ENCODE measurements around the gene RRP9.
"Not testable (repeated sequence)": the region's sequence is repeated elsewhere in the genome, so short reads cannot be mapped to it uniquely, and the experiment has no call there.

RRP9 gene

DNA sequence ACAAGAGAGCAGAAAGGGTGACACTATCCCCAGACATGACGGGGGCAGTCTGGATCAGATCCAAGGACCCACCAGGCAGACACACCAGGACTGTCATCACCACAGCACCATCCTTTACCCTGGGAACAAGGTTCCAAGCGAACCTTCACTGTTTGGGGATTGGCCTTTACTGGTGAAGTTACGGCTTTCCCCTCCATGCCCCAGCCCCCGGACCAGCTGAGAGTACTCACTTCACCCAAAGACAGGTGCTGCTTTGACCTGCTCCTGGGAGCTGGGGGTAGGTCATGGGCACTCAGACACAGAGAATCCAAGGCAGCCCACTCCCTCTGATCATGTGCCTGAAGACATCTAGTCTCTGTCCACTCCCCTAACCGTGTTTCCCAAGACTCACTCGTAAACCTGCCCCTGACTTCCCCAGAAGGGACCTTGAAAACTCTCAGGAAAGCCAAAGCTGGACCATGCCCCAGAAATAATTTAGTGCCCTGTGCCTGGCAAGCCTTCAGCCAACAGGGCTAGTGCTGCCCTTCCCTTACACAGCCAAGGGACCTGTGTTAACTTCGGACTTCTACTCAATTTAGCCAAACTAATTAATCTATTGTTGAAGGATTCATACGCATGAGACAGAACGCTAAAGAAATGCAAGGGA is 2.8 kb downstream of the RRP9 start:
- no peak for DNase-seq (ENCODE audit: low spot score)

DNA sequence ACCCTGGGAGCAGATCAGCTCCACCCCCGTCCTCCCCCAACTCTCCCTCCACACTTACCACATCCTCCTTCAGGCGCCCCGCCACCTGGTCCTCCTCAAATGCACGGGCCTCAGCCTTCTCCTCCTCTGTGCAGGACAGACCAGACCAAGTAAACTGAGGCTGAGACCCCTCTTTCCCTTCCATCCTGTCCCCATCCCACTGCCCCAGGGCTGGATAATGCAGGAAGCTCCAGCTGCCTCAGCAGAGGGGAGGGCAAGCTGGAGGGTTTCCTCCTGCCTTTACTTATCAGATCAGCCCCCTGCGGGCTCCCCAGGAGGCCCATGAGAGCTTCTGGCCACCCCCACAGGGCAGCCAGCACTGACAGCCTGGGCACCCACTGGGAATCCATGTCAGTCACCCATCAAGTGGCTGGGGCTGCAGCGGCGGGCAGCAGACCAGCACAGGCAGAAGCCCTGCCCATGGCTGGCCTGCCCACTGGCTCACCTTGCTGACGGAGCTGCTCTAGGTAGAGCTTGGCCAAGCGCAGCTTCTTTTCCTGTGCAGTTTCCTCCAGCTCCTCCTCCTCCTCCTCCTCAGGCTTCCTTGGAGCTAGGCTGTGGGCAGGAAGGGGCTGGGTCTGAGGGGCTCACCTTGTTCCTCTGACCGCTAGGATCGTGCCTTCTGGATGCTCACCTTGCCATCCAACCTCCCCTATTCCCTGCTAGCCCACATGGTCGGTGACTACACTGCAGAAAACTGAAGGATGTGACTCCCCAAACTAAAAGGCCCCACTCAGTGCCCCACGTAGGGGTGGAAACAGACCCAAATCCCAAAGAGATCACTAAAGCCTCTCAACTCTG is 3.9 kb downstream of the RRP9 start:
- DNase-seq (ENCODE audit: low spot score), result no peak

- no peak for DNase-seq (ENCODE audit: low spot score)
Observed at GRCh38 chr3:51937014-51937413, 4.7 kb downstream of the RRP9 start.

- no peak for DNase-seq (ENCODE audit: low spot score)
Observed at GRCh38 chr3:51935886-51936755, 5.6 kb downstream of the RRP9 start.

- no peak for DNase-seq (ENCODE audit: low spot score)
Observed at GRCh38 chr3:51934991-51935885, 6.5 kb downstream of the RRP9 start.

DNA sequence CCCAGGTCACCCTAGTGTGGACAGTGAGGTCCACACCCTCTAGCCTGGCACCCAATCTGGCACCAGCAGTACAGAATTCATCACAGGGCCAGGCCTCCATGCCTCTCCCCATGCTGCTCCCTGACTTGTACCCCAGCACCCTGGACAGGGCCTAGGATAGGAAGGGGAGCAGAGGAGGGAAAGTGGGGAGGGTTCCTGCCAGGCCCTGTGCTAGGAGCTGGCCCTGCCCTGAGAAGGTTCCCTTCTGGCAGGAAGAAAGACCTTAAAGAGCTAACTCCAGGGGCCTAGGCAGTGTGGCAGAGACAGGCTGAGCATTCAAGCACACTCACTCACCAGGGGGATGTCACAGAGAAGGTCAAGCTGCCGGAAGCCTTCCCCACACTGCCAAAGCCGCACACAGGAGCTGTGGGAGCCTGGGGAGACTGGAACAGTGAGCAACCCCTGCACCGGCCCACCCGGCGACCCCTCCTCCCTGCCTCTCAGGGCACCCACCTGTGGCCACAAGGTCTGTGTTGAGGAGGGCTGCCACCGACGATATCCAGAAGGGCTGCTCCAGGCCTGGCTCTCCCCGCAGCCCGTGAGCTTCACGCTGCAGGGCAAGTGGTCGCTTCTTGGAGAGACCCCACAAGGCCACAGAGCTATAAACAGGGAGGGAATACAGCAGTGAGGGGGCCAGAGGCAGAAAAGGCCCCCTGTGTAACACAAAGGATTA is 7.4 kb downstream of the RRP9 start:
- no peak for DNase-seq (ENCODE audit: low spot score)

- DNase-seq (ENCODE audit: low spot score), result no peak
Observed at GRCh38 chr3:51933471-51934138, 8.1 kb downstream of the RRP9 start.

DNA sequence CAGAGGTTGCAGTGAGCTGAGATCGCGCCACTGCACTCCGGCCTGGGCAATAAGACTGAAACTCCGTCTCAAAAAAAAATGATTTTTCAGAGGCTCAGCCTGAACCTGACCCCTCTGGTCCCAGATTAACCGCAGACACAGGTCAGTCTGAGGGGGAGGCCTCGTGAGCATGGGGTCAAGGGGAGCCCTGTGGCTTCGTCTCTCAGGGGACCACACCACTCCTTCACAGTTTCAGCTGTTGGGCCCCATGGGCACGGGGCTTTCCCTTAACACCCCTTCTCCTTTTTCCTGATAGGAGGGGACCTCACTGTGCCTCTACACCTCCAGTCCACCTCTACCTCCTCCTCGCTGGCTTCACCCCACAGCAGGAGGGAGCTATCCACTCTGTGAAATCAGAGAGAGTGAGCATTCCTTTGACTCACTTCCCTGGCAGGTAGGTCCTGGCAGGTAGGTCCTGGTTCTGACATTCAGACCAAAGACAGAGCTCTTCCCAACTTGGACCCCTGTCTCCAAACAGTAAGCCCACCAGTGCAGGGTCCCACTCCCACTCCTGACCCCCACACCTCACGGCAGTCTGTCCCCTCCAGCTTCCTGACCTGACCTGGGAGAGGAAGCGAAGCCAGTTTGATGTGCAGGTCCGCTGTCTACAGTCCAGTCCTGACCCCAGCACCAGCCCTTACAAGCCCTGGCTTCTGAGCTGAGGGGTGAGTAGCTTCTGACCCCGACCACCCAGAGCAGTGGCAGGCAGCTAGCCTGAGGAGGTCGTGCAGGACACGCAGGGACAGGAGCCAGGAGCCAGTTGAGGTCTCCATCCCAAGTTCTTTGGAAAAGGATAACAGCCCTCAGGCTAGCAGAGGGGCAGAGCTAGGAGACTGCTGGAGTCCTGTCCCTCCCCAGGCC is 9.0 kb downstream of the RRP9 start:
- DNase-seq (ENCODE audit: low spot score), result no peak

GRCh38 chr3:51931756-51932155 is 9.9 kb downstream of the RRP9 start:
- no peak for DNase-seq (ENCODE audit: low spot score)

GRCh38 chr3:51930439-51930838 is 11.3 kb downstream of the RRP9 start:
- DNase-seq (ENCODE audit: low spot score), result no peak

GRCh38 chr3:51929420-51930003 is 12.2 kb downstream of the RRP9 start:
- DNase-seq (ENCODE audit: low spot score), result no peak

- not testable (repeated sequence) for DNase-seq (ENCODE audit: low spot score)
Observed at GRCh38 chr3:51928981-51929380, 12.7 kb downstream of the RRP9 start.

DNA sequence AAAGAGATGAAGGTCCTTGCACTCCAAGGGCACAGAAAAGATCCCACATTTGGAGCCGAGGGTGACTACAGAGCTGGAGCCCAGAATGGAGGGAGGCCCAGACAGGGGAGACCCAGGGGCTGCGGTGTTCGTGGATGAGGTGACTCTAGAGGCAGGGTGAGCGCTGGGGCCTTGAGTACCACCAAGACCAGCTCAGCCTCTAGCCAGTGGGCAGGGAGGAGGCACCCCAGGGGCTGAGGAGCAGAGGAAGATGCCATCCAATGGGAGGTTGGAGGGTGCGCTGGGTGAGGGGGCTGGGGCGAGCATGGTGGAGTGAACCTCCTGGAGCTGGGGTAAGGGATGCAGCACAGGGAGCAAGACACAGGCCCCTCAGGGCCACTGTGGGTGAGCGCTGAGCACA is 13.3 kb downstream of the RRP9 start:
- no peak for DNase-seq (ENCODE audit: low spot score)

DNA sequence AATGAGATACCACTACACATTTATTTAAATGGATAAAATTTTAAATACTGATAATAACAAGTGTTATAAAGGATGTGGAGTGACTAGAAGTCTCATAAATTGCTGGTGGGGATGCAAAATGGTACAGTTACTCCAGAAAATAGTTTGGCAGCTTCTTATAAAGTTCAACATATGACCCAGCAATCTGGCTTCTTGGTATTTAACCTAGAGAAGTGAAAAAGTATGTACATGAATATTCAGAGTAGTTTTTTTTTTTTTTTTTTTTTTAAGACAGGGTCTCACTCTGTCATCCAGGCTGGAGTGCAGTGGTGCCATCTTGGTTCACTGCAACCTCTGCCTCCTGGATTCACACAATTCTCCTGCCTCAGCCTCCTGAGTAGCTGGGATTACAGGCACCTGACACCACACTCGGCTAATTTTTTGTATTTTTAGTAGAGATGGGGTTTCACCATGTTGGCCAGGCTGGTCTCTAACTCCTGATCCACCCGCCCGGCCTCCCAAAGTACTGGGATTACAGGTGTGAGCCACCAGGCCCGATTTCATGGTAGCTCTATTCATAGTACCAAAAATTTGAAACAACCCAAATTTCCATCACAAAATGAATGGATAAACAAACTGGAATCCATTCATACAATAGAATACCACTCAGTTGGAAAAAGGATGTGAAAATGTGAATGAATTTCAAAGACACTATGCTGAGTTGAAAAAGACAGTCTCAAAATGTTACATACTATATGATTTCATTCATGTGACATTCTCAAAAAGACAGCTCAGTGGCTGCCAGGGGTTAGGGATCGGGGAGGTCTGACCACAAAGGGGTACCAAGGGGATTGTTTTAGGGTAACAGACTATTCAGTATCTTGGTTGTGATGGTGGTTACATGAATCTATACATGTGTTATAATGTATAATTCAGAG is 14.4 kb downstream of the RRP9 start:
- no peak for DNase-seq (ENCODE audit: low spot score)

- no peak for DNase-seq (ENCODE audit: low spot score)
Observed at GRCh38 chr3:51921081-51921578, 20.6 kb downstream of the RRP9 start.

GRCh38 chr3:51916418-51916817 is 25.3 kb downstream of the RRP9 start:
- no peak for DNase-seq (ENCODE audit: low spot score)

DNA sequence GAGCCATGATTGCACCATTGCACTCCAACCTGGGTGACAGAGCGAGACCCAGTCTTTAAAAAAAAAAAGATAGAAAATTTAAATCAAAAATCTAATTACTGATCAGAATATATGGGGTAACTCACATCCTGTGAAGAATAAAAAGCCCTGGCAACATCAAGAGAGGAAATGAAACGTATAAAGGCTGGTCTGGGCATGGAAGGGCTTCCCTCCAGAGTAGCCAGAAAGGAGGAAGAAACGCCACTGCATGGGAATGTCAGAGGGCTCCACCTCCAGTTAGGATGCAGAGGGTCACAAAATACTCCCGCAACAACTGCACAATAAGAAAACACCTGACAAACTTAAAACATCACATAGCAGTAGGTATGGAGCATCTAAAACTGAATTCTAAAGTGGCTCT is 33.7 kb downstream of the RRP9 start:
- DNase-seq (ENCODE audit: low spot score), result no peak

Data from SK-N-DZ (cell line).